HG03457 (cell line): ENCODE measurements around the gene COPA.

Experiments
- ATAC-seq: cut with Tn5 transposase; IDR thresholded peaks from one replicate; pipeline ENCODE4 v1.9.1; 2021; ENCODE audit warnings: moderate number of reproducible peaks; ENCODE audit not compliant: unreplicated experiment

Gene COPA

DNA sequence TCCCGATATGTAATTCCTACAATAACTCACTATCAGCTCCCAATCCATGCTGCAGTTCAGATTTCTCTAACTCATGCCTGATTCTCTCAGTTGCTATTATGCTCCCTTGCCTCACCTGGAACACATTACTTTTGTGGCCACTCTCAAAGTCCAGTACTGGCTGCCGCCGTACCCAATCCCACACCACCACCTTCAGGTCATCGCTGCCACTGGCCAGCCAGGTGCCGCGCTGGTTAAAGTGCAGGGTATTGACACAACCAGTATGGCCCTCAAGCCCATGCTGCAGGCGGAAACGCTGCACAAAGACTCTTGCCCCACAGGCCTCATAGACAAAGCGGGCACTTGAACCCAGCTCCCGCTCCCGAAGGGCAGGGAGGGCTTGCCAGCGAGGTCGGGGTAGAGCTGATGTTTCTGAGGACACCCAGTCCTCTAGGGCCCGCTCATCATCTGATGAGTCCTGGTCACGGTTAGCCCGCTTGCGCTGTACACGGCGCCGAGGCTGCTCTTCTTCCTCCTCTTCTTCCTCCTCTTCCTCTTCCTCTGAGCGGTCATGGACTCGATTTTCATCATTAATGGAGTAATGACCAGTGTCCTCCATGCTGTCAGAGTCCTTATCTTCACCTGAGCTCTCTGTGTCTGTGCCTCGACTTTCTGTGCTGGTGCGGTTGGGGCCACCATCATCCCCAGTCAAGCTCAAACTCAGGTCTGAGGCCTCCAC, 103.3 kb downstream of the COPA start:
- ATAC-seq, result no peak
